Measurements from ENCODE around the gene KRTAP10-12.

KRTAP10-12 gene

DNA sequence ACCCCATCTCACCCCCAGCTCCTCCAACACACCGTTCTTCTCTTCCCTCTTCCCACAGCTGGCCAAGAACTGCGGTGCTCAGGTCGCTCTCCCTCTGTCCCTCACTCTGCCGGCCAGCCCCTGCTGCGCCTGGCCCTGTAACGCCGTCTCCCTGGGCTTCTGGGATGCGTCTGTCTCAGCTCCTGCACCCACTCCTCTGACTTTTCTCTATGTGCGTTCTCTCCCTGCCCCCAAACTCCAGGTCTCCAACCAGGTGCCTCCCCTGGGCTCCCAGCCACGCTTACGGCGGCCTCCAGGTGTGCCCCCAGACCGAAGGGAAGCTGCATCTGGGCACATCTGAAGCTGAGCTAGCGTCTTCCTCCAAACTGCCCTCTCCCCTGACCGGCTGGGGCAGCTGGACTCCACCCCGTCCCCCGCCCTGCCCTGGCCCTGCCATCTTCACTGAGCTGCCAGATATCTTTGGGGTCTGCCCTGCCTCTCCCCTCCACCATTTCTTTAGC lies 2.6 kb downstream of the KRTAP10-12 start:
- DNase-seq, result no peak

DNA sequence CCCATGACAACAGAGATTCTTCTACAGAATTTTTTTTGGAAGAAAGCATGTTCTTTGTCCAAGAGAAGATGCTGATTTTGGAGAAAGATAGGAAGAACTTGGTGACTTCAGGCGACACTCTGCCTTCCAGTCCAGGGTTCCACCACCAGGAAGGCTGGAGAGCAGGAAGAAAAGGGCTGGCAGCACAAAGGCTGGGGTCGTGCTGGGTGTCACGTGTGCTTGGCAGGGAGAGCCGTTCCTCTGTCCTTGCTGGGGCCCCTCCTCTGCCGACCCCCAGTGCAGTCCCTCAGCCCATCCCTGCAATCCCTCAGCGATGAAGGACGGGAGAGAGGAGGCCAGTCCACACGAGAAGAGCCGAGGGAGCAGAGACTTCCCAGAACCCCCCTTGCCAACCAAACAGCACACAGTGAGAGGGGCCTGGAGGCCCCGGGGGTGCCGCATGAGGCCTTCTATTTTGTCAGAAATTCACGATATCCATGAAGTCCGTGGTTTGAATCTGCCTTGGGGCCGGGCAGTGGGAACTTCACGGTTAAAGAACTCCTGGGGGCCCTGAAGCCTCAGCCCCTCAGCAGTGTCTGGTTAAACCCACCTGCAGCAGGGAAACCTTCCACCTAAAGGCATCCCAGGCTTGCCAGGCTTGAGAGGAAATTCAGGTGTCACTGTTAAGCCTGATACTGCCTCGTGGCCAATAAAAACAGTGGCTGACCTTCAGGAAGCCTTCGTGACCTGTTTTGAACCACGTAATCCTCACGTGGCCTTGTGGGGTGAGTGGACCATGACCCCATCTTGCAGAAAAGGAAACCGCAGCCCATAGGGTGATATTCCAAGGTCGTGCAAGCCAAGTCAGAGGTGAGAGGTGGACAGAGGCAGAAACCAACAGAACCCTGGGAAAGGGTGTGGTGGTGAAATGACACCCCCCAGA lies 3.4 kb downstream of the KRTAP10-12 start:
- DNase-seq, result no peak

DNA sequence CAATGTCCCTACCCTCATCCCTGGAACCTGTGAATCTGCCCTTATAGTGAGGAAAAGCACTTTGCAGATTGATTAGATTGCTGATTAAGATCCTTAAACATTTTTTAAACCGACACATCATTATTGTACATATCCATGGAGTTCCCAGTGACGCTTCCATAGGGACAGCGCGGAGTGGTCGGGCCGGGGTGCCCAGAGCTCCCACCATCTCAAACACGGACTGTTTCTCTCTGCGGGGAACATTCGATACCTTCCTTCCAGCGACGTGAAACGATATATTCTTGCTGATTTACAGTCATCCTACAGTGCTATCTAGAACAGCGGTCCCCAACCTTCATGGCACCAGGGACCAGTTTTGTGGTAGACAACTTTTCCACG lies 4.0 kb downstream of the KRTAP10-12 start:
- no peak for DNase-seq

DNA sequence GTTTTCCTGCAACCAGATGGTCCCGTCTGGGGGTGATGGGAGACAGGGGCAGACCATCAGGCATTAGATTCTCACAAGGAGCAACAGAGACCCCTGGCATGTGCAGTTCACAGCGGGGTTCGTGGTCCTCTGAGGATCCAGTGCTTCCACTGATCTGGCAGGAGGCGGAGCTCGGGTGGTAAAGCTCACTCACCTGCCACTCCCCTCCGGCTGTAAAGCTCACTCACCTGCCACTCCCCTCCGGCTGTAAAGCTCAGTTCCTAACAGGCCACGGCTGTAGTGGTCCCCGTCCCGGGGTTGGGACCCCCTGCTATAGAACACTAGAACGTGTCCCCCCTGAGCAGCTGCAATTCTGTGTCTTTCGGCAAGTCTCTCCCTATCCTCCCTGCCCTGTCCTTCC lies 4.6 kb downstream of the KRTAP10-12 start:
- no peak for DNase-seq

DNA sequence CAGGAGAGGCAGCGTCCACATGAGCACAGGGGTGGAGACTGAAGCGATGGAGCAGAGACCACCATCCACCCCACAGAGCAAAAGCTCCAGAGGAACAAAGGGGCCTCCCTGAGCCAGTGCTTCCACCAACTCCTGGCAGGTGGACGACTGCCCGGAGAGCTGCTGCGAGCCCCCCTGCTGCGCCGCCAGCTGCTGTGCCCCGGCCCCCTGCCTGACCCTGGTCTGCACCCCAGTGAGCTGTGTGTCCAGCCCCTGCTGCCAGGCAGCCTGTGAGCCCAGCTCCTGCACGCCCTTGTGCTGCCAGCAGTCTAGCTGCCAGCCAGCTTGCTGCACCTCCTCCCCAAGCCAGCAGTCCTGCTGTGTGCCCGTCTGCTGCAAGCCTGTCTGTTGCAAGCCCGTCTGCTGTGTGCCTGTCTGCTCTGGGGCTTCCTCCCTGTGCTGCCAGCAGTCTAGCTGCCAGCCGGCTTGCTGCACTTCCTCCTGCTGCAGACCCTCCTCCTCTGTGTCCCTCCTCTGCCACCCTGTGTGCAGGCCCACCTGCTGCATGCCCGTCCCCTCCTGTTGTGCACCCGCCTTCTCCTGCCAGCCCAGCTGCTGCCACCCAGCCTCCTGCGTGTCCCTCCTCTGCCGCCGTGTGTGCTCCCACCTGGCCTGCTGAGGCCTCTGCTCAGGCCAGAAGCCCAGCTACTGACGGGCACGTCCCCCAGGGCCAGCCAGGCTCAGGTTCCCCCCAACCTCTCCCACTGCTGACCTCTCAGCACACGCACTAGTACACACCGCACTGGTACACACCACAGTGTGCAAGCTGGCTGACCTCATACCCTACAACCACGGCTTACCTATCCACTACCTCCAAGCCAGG lies 5.4 kb downstream of the KRTAP10-12 start:
- no peak for DNase-seq

DNA sequence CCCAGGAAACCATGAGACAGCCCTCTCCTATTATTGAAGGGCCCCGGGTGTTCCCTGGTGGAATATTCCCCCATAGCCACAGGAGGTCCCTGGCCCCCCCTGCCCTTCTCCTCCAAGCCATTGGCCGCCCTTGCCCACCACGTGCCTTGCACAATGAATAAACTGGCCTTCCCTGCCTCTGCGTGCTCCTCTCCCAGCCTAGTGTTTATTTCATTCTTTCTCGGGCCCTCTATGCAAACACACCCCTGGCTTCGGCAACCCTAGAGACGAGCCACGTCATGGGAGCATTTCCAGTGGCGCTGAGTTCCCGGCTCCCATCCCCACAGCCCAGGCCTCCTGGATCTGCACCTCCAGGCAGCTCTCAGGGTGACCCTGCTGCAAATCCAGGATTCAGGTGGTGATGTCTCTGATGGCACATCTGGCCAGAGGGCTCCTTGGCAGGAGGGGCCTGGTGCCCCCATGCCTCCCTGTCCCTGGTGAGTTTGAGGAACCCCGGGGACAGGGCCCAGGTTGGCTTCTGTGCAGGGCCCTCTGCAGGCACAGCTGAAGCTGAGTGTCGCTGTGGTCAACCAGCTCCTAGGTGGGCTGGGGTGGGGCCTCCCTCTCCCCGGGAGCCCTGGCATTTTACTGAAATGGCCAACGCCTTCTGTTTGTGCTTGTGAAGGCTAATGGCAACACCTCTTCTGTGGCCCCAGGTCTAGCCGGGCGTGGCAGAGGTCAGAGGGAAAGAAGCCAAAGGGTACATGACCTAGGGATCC lies 6.2 kb downstream of the KRTAP10-12 start:
- DNase-seq, result no peak

DNA sequence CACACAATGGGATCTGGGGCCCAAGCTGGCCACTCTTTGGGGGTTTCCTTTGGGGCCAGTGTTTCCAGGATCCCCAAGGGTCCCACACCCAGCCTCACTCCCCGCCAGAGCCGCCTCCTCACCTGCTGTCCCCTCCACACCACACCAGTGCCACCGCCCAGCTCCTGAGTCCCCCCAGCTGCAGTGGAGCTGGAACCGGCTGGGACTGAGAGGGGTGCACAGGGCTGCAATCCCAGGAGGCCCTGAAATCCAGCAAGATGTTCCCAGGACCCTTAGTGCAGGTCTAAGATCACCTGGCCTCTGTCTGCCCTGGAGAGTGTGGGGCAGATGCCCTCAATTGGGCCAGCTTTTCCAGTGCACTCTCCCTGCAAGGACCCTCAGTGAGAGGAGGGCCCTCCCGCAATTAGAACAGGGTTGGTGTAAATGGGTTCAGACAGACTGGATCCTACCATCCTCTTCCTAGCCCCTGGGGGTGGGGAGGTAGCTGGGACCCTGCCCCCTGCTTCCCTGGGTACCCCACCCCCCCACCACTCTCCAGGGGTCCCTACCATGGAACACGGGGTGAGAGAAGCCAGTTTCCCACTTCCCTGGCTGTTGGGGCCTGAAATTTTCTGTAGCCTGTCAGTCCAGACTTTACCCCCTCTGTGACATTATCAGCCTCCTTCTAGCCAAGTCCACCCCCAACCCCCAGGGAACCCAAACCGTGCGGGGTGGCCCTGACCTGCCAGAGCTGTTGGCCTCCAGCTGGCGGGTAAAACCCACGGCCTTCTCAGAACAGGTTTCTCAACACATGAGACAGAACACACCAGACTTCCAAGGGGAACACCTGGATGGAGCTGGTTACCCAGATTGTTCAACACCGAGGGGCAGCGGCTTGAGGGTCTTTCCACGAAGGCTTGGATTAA lies 7.0 kb downstream of the KRTAP10-12 start:
- no peak for DNase-seq

DNA sequence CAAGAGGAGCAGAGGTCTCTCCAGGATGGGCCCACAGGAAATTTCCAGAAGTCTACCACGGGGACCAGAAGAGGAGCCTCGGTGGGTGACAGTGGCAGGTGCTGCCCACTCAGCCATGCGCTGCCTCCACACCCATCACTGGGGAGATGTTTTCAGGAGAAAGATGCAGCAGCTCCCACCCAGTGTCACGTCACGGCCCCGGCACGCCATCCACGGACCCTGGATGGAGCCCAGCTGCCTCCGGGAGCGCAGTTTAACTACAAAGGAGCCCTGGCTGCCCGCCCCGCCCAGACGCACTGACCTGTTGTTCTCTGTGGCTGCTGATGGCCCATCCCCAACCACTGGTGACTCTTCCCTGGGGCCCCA lies 7.6 kb downstream of the KRTAP10-12 start:
- no peak for DNase-seq

DNA sequence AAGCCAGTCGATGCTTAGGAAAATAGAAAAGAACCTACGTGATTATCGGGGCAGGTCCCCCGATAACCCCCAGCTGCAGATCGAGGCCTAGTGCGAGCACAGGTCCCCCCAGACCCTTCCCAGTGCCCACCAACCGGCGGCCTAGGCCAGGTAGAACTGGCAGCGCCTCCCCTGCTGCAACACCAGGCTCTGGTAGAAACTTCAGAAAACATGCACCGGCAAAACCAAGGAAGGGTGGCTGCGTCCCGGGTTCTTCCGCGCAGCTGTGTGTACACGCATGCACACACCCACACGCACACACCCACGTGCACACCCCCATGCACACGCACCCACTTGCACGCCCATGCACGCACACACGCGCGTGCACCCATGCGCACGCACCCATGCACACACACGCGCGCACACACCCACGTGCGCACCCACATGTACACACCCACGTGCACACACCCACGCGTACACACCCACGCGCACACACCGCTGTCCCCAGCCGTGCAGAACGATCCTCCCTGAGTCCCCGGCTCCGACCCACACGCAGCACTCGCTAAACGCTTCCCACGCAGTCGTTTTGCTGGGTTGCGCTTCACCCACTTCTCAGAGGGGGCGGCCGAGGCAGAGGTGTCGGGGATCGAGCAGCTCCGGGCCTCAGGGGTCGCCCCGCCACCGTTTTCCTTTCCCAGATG lies 9.2 kb downstream of the KRTAP10-12 start:
- no peak for DNase-seq

DNA sequence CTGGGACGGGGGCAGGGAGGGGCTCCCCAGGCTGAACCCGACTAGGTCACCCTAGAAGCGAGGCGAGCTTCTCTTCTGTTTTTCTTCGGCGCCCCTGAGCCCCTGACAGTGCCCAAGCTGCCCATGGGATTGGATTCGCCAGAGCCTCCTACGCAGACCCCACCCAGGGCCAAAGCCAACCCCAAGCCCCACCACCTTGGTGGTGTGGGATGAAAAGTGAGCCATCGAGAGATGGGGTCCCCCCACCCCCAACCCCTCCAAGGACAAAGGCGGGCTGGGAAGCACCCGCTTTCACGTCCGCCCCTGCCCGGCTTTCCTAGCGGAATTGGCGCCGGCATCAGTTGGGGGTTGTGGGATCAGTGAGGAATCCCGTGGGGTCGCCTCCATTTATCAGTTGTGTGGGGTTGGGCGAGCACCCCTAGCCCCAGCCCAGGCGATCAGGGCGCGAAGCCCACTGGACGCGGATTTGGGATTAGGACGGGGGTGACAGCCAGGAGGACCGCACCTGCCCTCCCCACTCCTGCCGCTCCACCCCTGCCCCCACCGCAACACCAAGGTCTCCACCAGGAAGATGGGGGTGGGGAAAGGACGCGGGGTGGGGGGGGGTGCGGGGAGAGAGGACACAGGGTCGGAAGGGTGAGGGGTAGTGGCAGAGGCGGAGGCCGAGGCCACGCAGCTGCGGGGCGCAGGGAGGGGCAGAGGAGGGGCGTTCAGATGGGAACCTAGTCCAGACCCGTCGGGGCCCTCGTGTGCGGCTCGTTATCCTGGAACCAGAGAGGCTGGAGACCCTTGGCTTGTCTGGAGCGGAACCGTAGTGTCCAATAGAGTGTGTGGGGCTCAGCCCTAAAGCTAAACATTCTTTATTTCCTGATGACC lies 10.0 kb downstream of the KRTAP10-12 start:
- no peak for DNase-seq

DNA sequence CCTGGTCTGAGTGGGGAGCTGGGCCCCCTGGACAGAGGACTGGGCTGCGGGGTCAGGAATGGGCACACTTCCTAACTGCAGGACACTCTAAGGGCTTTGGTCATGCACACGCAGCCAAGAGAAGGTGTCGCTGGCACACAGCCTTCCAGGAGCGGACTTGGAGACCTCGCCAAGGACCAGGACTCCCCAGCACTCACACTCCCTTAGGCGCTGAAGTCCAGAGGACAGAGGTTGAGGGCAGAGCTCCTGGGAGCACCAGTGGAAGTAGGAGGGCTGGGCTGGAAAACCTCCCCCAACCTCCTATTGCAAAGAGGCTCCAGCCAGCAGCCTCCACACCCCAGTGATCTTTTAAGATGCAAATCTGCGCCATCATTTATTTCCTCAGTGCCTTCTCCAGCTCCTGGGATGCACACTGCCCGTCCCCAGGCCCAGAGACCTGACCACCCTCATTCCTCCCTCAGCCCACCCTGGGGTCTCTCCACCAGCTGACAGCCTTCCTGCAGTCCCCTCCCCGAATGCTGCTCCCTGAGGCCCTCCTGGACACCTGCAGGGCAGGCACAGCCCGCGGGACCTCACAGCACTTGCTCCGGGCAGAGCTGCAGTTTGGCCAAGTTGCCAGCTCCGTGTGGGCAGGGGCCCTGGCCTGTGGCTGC lies 11.4 kb downstream of the KRTAP10-12 start:
- no peak for DNase-seq

DNA sequence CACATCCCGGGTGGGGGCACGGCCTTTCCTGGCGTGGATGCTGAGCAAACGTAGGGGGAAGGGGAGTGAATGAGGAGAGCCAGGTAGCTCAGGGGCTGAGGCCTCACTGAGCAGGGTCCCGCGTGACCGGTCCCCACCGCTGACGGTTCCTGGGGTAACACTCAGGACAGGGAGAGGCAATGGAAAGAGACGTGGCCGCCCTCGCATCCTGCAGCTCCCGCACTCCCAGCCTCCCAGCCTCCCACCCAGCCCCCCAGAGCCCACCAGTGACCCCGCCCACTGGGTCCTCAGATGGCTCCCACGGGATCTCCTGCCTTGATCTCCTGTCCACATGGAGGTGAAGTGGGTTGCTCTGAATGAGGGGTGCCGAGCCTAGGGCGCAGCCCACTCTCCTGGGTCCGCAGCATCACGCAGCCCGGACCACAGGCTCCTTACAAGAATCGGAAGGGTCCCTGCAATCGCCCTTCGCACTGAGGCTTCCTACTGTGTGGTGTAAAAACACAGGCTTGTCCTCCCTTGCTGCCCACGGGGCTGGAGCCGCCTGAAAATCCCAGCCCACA lies 12.0 kb downstream of the KRTAP10-12 start:
- no peak for DNase-seq

DNA sequence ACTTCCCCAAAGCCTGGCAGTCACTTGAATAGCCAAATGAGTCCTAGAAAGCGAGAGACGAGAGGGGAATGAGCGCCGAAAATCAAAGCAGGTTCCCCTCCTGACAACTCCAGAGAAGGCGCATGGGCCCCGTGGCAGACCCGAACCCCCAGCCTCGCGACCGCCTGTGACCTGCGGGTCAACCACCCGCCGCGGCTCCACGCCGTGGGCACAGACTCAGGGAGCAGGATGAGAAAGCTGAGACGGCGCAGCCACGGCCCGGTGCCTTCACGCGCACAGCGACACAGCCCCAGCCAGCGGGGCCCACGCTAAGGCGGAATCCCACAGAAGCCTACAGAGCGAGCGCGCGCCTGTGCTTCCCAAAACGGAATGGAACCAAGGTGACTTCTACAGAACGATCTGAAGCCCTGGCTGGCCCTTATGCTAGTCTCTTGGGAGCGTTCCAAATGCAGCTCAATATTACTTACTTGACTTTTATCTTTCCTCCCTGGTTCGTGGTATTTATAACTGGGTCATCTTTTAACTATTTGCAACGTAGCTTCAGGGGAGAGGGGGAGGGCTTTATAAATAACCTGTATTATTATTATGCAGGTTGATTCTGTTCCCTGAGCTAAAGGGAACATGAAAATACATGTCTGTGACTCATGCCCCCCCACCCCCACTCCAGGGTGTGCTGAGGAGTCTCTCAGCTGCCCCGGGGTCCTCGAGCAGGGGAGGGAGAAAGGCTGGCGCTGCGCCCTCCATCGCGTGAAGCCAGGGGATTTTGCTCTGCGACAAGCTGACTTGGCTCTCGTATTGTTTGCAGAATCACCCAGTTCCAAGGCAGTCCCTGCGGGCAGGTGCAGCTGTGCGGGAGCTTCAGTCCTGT lies 12.7 kb downstream of the KRTAP10-12 start:
- peak; percentile 14 for DNase-seq

DNA sequence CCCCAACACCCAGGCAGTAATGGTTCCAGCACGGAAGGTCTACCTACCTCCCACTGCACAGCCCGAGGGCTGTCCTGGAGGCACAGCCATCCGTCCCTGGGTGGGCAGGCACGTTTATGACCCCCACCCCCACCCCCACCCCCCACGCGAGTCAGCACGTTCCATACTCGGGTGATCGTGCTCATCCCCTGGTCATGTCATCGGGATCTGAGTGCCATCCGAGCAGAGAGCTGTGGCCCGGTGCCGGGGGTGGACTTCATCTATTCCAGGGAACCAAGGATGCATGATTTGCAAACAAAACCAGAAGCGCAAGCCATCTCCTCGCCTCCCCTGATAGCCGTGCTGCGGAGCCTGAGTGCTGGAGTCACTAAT lies 13.3 kb downstream of the KRTAP10-12 start:
- no peak for DNase-seq

DNA sequence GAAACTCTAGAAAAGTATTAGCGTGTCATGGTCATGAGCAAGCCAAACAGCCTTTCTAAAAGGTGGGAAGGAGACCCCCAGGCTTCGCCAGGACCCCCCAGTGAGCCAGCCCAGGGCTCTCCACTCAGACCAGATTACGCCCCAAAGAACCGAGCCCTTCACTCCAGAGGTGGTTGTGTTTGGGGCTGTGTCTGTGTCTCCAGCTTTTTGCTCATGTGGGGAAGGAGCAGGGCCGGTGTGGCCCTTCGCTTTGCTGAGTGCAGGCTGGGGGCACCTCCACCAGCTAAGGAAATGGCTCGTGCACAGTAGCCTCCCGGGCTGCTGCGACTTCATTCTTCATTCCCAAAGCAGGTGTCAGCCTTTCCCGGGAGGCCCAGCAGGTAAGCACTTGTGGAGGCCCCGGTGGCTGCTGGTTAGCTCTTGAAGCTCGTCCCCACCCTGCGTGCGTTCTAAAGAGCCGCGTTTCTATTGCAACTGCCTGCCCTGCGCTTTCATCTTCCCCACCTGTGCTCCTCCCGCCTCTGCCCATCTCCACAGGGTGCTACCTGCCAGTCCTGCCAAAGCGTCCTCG lies 13.9 kb downstream of the KRTAP10-12 start:
- no peak for DNase-seq

DNA sequence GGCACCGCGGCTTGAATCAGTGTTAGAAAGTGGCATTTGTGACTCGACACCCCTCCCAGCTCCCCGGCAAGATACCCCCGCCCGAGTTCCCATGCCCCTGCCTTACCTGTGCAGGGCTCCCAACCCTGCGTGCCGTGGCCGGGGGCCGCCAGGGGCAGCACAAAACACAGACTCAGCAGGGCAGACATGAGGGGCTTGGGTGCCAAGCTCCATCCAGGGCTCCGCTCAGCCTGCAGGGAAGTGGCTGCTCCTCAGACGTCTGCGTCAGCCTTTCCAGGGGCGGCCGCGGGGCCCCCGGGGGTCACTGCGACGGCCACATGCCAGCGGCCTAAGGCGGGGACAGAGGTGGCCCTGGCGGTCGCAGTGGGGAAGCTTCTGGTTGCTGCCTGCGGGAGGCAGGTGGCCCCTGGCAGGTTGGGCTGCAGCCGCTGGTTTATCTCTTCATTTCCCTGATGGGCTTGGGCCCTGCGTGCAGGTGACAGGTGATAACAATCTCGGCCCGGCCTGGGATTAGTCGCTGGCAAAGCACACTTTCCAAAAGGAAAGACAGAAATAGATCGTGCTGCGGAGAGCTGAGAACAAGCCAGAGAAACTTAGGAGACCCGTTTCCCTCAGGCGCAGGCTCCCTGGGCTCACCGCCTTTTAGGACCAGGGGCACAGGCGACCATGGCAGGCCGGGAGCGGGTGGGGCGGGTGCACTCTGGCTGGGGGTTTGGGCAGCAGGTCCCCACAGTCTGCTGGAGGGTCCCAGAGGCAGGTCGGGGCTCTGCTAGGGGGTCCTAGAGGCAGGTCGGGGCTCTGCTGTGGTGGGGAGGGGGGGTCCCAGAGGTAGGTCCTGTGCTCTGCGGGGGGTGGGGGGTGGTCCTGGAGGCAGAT lies 14.6 kb downstream of the KRTAP10-12 start, which contains the start of gene TSPEAR:
Gene TSPEAR, minus strand, starts transcription at position 246 of the 876 bp plus-strand sequence. Its CDS starts 58 bp downstream, at position 188.
- DNase-seq, result no peak

All from stimulated activated naive CD4-positive, alpha-beta T cell treated with Interleukin-2 at 50 U/mL for 16 hours (primary cell).